Fibroblast of villous mesenchyme (primary cell): ENCODE measurements around the gene IL1RAP. TPM values are rescaled to one million over a fixed set of nuclear protein-coding genes. Genes with fewer than 3 reads are reported as not detected.

ENCODE experiments used
- DNase-seq: peaks from one replicate; pipeline ENCODE4 v3.0.0-alpha.2; 2010; ENCODE audit warnings: low read depth
- H3K4me3 ChIP-seq: 2 replicates; pipeline ENCODE4 v1.5.1; 2011; ENCODE audit warnings: low read depth, mild to moderate bottlenecking, low read length
- total RNA-seq: library from RNA; depleted of rRNA; stranded (reverse); fragments of >200 nt; gene quantifications from 2 replicates; pipeline ENCODE4 v1.2.3, GENCODE V29; 2012
- TF ChIP-seq, protein P1 (sequence below): IDR thresholded peaks from 2 replicates; pipeline ENCODE4 v1.5.1; 2012; ENCODE audit warnings: low read depth, mild to moderate bottlenecking, low read length; ENCODE audit not compliant: insufficient read depth

The IL1RAP gene
- total RNA-seq, 1 donor = 28.1 TPM

DNA sequence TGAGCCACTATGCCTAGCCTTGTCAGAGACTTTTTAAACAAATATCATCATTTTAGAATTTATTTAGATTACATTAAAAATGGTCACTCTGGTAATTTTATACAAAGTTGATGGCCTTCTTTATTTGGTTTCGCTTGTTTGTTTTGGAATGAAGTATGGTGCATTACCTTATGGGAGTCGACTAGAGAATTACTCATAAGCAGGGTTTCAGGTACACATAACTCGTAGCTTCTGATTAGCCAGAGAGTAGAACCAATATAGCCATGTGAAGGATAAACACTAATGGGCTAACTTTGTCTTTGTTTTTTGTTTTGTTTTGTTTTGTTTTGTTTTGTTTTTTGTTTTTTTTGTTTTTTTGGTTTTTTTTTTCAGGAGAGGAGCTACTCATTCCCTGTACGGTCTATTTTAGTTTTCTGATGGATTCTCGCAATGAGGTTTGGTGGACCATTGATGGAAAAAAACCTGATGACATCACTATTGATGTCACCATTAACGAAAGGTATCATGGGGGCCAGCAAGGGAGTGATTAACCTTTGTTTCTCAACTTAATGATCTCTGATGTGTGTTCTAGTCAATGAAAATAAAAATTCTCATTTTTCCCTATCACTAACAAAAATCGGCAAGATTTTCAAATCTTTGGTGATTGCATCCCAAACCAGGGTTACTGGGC, 113.2 kb downstream of the IL1RAP start:
- TF ChIP-seq, protein P1, sequence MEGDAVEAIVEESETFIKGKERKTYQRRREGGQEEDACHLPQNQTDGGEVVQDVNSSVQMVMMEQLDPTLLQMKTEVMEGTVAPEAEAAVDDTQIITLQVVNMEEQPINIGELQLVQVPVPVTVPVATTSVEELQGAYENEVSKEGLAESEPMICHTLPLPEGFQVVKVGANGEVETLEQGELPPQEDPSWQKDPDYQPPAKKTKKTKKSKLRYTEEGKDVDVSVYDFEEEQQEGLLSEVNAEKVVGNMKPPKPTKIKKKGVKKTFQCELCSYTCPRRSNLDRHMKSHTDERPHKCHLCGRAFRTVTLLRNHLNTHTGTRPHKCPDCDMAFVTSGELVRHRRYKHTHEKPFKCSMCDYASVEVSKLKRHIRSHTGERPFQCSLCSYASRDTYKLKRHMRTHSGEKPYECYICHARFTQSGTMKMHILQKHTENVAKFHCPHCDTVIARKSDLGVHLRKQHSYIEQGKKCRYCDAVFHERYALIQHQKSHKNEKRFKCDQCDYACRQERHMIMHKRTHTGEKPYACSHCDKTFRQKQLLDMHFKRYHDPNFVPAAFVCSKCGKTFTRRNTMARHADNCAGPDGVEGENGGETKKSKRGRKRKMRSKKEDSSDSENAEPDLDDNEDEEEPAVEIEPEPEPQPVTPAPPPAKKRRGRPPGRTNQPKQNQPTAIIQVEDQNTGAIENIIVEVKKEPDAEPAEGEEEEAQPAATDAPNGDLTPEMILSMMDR = no peak
- no peak overlapping the region for H3K4me3 ChIP-seq
- no peak for DNase-seq

DNA sequence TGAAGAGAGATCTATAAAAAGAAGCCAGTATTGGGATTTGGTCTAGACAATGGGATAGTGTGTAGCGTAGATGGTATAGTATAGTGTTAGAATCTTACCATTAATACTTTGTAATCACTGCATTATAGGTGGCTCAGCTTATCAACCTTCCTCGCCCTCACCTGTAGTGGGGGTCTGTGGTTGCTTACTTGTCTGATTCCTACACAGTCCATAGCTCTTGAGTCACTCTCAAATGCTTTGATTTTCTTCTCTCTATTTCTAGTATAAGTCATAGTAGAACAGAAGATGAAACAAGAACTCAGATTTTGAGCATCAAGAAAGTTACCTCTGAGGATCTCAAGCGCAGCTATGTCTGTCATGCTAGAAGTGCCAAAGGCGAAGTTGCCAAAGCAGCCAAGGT, 115.2 kb downstream of the IL1RAP start:
- DNase-seq = no peak
- TF ChIP-seq, protein P1 = no peak
- no peak overlapping the region for H3K4me3 ChIP-seq

DNA sequence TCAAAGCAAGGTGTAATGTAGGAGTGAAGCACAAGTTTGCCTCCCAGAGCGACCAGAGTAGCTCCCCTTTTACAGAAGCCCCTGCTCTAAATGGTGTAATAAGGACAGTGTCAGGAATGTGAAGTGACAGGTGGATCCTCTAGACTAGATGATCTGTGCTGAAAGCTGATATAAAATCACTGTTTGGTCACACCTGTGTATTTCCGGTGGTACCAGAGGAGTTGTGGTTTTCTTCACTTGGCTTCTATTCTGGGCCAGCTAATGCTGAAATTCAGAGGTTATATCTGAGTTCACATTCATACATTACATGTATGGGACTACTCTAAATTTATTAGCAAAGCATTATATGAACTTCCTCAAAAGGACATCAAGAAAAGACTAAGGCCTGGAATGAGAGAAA, 117.4 kb downstream of the IL1RAP start:
- H3K4me3 ChIP-seq = no peak overlapping the region
- no peak for DNase-seq
- TF ChIP-seq, protein P1 = no peak

DNA sequence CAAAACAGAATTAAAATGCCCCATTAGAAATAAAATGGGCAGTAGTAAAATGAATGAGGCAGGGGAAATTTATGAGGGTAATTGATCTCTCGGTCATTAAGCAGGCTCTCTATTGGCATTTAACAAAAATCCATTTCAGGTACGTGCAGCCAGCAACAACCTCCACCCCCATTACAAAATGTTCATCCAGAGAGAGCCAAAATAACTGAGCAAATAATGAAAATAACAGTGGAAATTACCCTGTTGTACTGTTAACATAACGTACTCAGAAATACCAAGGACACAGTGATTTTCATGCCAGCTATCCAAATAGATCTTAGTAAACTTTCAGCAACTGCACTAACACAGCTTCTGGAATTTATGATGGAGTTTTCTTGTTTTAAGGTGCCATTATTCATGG, 127.7 kb downstream of the IL1RAP start:
- no peak for DNase-seq
- TF ChIP-seq, protein P1 = no peak
- no peak overlapping the region for H3K4me3 ChIP-seq

DNA sequence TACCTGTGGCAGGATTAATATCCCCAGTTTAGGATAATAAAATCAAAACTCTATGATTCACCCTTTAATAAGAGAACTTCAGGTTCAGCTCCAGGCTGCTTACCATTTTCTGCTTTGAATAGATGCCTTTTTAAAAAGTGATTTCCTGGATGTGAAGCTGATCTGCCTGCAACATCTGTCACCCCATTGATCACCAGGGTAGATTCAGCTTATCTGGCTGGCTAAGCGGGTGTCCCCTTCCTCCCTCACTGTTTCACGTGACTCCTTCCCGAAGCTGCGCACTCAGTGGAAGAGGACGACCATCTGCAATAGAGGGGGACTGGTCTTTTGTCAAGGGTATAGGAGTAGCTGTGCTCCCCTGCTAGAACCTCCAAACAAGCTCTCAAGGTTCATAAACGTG, 128.1 kb downstream of the IL1RAP start:
- DNase-seq = no peak
- TF ChIP-seq, protein P1 = no peak
- H3K4me3 ChIP-seq = no peak overlapping the region

DNA sequence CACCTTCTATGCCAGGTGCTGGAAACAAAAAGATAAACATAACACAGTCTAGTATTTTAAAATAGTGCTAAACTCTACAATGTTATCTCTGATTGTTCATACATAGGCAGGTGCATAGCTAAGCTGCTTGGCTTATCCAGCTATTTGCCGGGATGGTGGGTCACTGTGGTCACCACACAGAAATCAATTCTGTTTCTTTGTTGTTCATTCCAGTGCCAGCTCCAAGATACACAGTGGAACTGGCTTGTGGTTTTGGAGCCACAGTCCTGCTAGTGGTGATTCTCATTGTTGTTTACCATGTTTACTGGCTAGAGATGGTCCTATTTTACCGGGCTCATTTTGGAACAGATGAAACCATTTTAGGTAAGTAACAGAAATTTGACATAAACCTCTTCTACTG, 130.2 kb downstream of the IL1RAP start:
- TF ChIP-seq, protein P1 = no peak
- DNase-seq = no peak

DNA sequence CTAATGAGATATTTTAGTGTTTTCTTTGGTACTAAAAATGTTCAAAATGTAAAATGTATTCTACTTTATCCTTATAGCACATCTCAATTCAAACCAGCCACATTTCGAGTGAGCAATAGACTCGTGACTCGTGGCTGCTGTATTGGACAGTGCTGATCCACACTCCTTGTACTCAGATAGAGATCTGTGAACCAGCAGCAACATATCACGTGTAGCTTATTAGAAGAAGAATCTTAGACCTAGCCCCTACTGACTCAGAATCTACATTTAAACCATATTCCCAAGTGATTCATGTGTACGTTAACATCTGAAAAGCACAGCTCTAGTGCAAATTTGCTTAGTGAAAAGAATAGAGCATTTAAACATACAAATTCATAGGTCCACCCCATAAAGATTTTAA, 130.9 kb downstream of the IL1RAP start:
- peak; percentile 26 for DNase-seq
- TF ChIP-seq, protein P1 = no peak
- H3K4me3 ChIP-seq = no peak overlapping the region

More for the DNA sequence above, 130.2 kb downstream of the IL1RAP start:
- no peak overlapping the region for H3K4me3 ChIP-seq
